ENCODE measurements around the gene LRRC8C. TPM values are rescaled to one million over a fixed set of nuclear protein-coding genes. Genes with fewer than 3 reads are reported as not detected.

Gene LRRC8C
- total RNA-seq, 2 donors from 2014 or later, result 2.0 to 12.4 TPM

DNA sequence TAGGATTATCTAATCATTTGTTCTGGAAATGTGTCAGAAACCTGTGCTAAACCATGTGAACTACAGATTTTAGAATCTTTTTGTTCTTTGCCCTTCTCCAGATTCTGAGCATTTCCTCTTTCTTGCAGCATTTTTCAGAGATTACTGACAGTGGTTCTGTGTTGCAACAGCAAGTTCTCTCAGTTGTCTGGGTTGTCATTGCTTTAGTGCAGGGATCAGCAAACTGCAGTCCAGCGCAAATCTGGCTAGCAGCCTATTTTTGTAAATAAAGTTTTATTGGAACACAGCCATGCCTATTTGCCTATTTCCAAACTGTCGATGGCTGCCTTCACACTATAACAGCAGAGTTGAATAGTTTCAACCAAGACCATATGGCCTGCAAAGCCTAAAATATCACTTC lies 121.6 kb downstream of the LRRC8C start:
- no peaks in the 10 kb centered on the region for H3K36me3 ChIP-seq
- no peaks in the 10 kb centered on the region for H3K4me1 ChIP-seq (replicated peaks)
- no peak overlapping the region for H3K4me3 ChIP-seq
- intact Hi-C loops (cut with DNase I), result no loop called here
- DNase-seq (ENCODE audit: low spot score), result no peak
- WGBS, result 71% methylated on average over 2 of the region's 2 CpGs
- no peaks in the 10 kb centered on the region for H3K9me3 ChIP-seq
- no peak overlapping the region for H3K27ac ChIP-seq
- H3K27me3 ChIP-seq (replicated peaks; ENCODE audit: insufficient read depth), result no peaks in the 10 kb centered on the region
- TF ChIP-seq, protein P1, sequence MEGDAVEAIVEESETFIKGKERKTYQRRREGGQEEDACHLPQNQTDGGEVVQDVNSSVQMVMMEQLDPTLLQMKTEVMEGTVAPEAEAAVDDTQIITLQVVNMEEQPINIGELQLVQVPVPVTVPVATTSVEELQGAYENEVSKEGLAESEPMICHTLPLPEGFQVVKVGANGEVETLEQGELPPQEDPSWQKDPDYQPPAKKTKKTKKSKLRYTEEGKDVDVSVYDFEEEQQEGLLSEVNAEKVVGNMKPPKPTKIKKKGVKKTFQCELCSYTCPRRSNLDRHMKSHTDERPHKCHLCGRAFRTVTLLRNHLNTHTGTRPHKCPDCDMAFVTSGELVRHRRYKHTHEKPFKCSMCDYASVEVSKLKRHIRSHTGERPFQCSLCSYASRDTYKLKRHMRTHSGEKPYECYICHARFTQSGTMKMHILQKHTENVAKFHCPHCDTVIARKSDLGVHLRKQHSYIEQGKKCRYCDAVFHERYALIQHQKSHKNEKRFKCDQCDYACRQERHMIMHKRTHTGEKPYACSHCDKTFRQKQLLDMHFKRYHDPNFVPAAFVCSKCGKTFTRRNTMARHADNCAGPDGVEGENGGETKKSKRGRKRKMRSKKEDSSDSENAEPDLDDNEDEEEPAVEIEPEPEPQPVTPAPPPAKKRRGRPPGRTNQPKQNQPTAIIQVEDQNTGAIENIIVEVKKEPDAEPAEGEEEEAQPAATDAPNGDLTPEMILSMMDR (IDR thresholded peaks at IDR 0.05), result no peak
- no peak for TF ChIP-seq POLR2AphosphoS5 (IDR thresholded peaks at IDR 0.05)
- no peak for TF ChIP-seq POLR2A (IDR thresholded peaks at IDR 0.05)

DNA sequence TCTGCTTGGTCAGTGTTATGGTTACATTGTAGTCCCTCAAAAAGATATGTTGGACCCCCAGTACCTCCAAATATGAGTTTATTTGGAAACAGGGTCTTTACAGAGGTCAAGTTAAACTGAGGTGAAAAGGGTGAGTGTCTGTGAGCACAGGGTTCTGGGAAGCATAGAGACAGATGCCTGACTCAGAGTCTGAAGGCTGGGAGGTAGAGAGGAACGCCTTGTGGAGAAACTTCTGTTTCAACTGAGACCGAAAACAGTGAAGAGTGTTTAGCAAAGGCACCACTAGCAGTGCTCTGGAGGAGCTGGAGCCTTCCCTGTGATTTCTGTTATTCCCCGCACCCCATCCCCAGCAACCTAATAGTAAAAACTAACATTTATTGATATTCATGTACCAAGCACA lies 122.7 kb downstream of the LRRC8C start:
- H3K9me3 ChIP-seq, result no peaks in the 10 kb centered on the region
- no peaks in the 10 kb centered on the region for H3K27me3 ChIP-seq (replicated peaks; ENCODE audit: insufficient read depth)
- TF ChIP-seq, protein P1 (IDR thresholded peaks at IDR 0.05), result no peak
- TF ChIP-seq POLR2A (IDR thresholded peaks at IDR 0.05), result no peak
- no peak for TF ChIP-seq POLR2AphosphoS5 (IDR thresholded peaks at IDR 0.05)
- no peak for DNase-seq (ENCODE audit: low spot score)
- intact Hi-C loops (cut with DNase I), result no loop called here
- no peaks in the 10 kb centered on the region for H3K36me3 ChIP-seq
- H3K27ac ChIP-seq, result no peak overlapping the region
- no peak overlapping the region for H3K4me3 ChIP-seq
- H3K4me1 ChIP-seq (replicated peaks), result no peaks in the 10 kb centered on the region
- 90% methylated on average over 3 of the region's 3 CpGs for WGBS

DNA sequence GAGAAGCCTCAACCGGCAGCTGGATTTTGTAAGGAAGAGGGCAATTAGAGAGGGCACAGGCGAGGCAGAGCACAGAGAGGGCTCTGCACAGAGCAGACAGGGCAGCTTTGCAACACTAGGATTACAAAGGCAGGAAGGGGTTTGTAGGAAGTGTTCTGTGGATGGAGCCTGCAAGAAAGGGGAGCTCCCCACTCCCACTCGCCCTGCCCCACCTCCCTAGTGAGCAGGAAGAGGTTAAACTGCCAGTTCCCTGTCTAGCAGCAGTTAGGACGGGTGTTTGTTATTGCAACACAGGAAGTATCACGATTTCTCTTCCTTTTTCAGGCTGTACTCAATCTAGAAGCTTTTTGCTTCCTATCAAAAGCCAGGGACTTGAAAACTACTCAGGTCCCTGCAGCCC lies 124.6 kb downstream of the LRRC8C start:
- Histone ChIP-seq H3K27ac (no peak overlapping the region), H3K4me3 (no peak overlapping the region), H3K4me1 (replicated peaks) (no peaks in the 10 kb centered on the region), H3K9me3 (no peaks in the 10 kb centered on the region), H3K27me3 (replicated peaks; ENCODE audit: insufficient read depth) (no peaks in the 10 kb centered on the region), H3K36me3 (no peaks in the 10 kb centered on the region)
- intact Hi-C loops (cut with DNase I), result no loop called here
- WGBS, result 37% methylated on average over 5 of the region's 5 CpGs
- TF ChIP-seq POLR2A (IDR thresholded peaks at IDR 0.05) (no peak), POLR2AphosphoS5 (IDR thresholded peaks at IDR 0.05) (no peak)
- TF ChIP-seq, protein P1 (IDR thresholded peaks at IDR 0.05), result no peak
- DNase-seq (ENCODE audit: low spot score), result no peak

DNA sequence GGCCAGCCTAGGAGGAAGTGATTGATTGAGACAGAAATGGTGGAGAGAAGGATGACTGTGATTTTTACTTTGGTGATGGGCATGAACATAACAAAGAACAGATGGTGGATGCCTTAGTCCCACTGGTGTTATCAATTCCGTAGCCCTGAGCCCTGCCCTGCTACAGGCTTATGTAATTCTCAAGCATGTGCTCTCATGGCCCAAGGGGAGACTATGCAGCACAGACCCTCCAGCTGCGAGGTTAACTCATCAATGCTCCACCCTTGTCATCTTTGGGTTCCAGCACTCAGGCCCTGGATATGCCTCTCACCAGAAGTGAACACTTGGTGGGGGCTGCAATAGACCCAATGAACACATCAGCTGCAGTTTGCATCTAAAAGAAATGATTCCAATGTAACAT lies 125.2 kb downstream of the LRRC8C start:
- Histone ChIP-seq H3K36me3 (no peaks in the 10 kb centered on the region), H3K27ac (no peak overlapping the region), H3K9me3 (no peaks in the 10 kb centered on the region), H3K4me3 (no peak overlapping the region), H3K4me1 (replicated peaks) (no peaks in the 10 kb centered on the region), H3K27me3 (replicated peaks; ENCODE audit: insufficient read depth) (no peaks in the 10 kb centered on the region)
- intact Hi-C loops (cut with DNase I), result no loop called here
- DNase-seq (ENCODE audit: low spot score), result no peak
- 92% methylated on average over 2 of the region's 2 CpGs for WGBS
- TF ChIP-seq, protein P1 (IDR thresholded peaks at IDR 0.05), result no peak
- TF ChIP-seq POLR2AphosphoS5 (IDR thresholded peaks at IDR 0.05) (no peak), POLR2A (IDR thresholded peaks at IDR 0.05) (no peak)

DNA sequence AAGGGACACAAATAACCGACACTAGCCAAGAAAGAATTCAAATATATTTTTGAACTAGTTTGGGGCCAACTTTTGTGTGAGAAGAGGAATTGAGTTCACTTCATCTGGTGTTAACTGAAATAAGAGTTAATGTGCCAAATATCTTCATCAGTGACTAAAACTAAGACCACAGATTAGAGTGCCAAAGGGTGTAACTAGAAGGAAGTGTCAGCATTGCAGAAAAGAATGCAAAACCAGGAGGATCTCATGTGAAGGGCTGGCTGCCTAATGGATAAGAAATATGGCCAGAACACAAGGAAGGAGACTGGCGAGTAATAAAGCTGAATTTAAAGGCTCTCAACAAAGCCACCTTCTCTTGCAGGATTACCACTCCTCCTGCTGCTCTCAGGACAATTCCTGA lies 126.1 kb downstream of the LRRC8C start:
- 60% methylated on average over 2 of the region's 2 CpGs for WGBS

More for the DNA sequence above, 126.1 kb downstream of the LRRC8C start:
- Histone ChIP-seq H3K4me1 (replicated peaks) (no peaks in the 10 kb centered on the region), H3K27ac (no peak overlapping the region), H3K4me3 (no peak overlapping the region), H3K27me3 (replicated peaks; ENCODE audit: insufficient read depth) (no peaks in the 10 kb centered on the region), H3K9me3 (no peaks in the 10 kb centered on the region), H3K36me3 (no peaks in the 10 kb centered on the region)
- intact Hi-C loops (cut with DNase I), result no loop called here
- TF ChIP-seq POLR2A (IDR thresholded peaks at IDR 0.05) (no peak), POLR2AphosphoS5 (IDR thresholded peaks at IDR 0.05) (no peak)
- TF ChIP-seq, protein P1 (IDR thresholded peaks at IDR 0.05), result no peak
- no peak for DNase-seq (ENCODE audit: low spot score)
